Smooth muscle cell of the brain vasculature (primary cell): Measurements from ENCODE around the gene SEC24D.

ENCODE experiments used
- DNase-seq: peaks from one replicate; pipeline ENCODE4 v3.0.0-alpha.2; 2012; ENCODE audit warnings: low read depth, low spot score

The SEC24D gene

DNA sequence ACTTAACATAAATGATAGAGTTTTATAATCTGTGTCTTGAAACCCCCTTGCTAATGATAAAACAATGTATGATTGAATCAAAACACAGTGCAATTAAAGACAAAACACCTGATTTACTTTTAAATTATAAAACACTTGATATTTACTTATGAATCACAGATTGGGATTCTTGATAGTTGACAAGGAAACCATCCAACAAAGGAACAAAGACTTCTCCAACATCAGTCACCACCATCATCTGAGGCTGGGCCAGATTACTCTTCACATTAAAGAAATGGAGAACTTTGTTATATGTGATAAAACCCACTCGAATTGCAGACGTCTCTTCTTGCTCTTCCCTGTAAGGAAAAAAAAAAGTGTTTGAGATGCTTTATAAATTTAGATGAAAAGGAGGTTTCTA lies 83.4 kb downstream of the SEC24D start:
- no peak for DNase-seq

DNA sequence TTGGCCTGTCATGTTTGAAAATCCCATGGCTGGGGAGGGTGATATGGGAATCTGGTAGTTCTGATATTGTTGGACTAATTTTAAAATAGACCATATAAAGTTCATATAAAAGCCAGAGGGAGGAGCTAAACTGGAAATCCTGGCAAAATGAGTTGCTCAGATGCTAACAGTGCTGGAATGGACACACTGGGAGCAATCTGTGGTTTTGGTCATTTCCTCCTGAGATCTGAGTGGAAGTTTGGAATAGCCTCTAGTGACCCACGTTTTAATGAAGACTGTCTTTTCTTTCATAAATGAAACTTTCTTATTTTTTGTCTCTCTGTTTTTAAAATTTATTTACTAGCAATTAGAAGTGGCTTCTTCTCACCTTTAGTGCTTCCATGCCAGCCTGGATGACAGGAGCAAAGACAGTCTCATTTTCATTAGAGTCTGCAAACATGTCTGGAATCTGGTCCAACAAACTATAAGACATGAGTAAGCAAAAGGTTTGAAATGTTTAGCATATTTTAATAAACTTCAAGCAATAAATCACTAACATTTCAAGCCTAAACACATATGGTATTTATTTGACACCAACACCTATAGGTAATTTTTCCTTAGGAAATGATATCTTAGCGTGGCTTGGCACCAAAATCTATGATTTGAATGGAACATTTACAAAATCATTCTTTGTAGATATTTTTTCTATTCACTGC lies 84.2 kb downstream of the SEC24D start:
- no peak for DNase-seq

DNA sequence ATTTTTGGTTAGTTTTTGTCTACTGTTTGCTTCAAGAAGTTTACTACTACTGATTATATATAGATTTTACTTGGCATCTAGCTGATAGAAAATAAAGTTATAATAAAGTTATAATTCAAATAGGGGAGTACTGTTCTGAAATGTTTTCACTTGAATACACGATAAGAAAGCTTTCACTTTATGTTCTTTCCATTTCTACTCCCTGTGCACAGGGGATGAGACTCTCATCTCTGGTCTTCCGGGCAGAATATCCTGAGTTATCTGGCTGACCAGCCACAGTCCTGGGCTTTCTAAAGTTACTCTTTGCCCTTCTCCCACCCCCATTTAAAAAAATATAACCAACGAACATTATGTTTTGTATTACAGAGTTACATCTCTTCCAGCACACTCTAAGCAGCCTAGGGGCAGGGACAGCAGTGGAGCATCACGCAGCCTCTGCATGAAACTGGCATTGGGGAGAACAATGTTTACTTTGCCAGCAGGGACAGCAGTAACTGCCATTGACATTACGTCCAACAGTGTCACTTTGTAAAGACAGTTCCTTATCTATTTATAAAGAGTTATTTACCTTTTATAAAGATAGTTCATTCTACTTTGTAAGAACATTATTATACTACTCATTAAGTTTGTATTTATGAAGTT lies 86.5 kb downstream of the SEC24D start:
- no peak for DNase-seq

DNA sequence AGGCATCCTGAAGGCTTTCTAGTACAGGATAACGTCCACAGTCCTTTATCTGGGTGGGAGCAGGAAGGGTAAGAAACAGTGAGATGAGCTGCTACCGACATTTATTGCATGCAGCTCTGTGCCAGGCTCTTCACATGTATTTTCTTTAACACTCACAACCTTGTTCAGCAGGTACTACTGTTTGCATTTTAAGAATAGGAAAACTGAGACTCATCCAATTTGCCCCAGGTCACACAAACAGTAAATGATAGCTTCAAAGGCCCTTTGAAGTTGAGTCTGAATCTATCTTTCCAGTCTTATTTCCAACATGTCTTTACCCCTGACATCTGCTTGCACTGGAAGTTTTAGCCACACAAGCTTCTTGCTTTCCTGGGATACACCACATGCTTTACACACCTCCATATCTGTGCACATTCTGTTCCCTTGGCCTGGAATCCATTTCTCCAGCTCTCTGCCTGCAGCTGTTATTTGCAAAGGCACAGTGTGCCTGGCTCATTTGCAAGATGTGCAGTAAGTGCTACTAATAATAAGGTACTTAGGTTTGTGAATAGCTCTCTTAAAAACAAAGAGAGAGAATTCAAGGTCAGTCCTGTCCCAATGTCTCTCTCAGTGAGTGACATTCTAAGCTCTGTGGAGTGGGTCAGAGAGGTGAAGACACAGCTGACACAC lies 89.5 kb downstream of the SEC24D start:
- no peak for DNase-seq

DNA sequence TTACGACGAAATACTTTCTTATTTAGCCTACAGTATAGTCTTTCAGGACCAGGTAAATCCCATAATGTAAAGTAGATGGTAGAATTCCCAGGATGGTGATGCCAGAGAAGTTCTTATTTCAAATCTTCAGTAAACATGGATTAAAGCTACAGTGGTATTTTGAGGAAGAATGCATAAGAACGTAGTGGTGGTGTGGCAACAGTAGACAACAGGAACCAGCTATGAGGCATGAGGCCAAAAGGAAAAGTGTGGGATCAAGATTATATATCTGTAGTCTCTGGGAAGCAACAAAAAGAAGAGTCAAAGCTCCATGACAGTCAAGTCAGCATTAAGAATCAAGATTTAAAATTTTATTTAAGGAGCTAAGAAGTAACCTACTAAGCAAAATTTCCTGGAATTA lies 90.6 kb downstream of the SEC24D start:
- no peak for DNase-seq

DNA sequence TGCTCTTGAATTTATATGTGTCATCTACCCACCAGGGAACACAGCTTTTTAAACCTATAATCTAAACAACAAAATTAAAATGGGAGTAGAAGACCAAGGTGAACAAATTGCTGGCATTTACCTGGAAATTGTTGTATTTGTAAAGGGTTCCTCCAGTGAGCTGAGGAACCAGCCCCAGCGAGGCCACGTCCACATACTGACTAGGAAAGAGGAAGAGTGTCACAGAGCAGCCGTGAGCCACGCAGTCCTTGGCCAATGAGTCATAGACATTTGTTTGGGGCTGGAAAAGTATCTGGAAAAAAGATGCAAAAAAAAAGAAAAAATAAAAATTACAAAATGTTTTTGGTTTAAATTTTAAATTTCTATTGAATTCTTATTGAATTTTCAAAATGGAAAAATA lies 92.1 kb downstream of the SEC24D start:
- DNase-seq, result no peak

DNA sequence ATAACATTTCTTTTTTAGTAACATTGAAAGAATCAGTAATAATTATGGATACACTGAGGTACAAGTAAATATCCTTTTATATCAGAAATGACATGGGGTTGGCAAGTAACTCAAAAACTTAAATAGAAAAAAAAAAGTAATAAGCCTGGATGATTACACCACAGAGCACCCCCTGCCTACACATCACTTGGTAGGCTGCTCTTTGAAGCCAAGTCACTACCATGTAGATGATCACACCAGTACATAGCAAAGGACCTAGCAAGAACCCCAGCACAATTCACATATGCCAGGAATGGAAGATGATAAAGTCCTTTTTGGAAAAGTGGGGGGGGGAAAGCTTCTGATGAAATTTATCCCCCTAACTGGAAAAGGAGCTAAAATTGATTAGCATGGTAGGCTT lies 93.9 kb downstream of the SEC24D start:
- no peak for DNase-seq

DNA sequence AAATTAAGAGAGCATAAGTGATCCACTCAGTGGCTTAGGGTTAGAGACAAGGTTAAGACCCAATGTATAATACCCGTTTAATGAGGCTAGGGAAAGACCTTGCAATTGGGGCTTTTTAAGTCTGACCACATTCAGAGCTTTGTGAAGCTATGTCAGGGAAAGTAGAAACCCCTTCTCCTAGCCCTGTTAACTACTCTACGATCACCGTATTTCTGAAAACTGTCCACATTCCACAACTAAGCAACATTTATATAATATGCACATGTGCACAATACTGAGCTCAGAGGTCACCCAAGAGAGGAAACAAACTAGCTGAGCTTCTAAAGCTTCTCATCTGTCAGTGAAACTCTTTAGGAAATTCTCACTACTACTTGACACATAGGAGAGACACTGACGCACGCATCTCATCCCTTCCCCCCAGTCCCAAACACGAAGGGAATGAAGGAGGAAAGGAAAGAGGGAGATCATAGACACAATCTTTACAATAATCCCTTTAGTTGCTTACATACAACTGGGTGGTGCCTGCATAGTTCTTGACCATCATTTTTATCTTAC lies 94.5 kb downstream of the SEC24D start:
- DNase-seq, result no peak

DNA sequence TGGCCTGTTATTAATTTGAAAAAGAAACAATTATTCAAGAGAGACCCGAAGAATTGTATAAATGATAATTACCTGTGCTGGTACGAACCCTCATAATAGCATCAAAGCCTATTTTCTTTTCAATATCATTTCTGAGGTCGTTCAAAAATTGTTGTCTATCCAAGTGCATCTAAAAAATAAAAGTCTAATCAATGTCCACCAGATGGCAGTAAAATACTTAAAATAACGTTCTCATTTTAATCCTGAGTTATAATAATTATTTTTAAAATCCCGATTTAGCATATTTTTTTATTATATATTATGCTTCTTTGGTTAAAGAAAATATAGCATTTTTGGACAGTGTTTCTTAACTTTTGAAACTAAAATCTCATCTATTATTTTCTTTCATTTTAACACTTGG lies 95.1 kb downstream of the SEC24D start:
- DNase-seq, result no peak

DNA sequence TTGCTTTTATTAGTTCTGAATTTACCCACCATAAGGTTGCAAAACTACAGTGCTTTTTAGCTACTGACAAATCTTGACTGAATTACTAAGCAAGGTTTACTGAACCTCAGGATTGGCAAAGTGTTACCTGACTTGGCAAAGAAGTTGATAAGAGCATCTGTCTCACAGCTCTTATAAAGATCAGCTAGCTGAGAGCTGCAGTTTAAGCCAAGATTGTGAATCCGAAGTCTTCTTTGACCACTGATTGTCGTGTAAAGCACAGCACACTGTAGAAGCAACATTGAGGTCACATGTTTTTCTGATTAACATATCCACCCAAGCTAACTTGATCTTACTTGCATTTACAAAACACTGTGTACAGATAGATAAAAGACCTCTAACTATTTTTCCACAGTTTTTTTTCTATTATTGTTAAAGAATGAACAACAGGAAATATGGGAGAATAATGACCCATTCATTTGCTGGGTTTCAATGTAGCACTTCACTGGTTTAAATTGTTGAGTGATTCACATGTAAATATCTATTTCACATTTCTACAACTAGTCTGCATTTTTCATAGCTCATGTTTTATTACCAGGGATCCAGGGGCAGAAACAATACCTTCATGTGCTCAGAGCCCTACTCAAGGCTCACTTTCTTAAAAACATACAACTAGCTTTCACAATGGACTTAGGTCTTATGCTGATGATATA lies 96.8 kb downstream of the SEC24D start:
- DNase-seq, result no peak

DNA sequence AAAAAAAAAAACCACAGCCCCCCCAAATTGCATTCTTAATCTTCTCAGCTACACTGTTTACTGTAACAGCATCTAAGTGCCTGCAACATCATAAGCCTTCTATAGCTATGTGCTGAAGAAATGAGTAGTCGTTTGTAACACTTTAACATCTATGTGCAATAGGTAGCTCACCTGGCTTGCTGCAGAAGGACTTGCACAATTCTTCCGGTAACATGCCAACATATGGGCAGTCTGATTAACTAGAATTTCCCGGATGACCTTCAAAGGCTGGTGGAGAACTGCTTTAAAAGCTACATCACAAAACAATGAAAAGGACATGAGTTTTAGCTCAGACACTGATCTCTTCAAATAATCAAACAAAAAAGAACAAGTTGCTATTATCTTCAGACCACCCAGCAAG lies 97.8 kb downstream of the SEC24D start:
- no peak for DNase-seq

DNA sequence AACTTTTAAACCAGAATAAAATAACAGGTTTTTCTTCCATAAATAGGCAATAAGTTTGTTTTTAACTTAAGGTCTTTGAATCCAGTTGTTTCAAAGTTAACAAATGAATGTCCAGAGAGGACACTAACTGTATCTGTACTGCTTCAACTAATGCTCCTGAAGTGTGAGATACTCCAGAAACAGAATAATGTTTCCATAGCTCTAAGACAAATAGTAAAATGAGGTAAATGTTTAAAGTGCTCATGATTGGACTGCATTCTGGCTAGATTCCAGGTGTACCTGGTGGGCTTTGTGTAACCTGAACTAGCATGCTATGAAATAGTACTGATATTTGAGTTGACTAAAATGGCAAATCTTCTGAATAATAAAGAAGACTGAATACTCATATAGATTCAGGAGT lies 99.0 kb downstream of the SEC24D start:
- DNase-seq, result no peak

DNA sequence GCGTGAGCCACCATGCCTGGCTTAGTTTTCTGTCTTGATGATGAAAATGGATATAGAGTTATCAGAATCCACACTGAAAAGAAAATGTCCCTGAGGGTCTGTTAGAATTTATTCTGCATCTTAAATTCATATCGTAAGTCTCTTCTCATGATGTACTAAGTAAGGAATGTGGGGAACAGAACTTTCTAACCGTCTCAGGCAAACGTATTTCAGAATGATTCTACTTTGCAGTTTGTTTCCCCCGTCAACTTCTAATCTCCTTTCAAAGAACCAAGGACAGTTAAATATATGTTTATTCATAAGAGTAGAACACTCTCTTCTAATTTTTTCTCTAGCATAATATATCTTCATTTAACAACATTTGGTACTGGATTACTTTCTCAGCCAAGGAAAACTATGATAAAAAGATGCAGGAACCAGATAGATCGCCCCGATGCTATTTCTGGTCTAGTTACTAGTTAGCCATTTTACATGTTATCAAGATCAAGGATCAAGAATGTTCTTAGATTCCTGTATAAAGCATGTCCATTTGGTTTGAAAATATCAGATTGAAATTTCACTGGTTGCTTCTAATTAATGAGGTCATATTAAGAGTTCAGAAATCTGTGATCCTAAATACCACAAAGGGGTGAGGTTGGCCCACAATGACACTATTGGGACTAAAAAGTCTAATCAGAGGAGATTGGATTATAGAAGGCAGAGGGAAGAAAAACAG lies 101.3 kb downstream of the SEC24D start:
- DNase-seq, result no peak

DNA sequence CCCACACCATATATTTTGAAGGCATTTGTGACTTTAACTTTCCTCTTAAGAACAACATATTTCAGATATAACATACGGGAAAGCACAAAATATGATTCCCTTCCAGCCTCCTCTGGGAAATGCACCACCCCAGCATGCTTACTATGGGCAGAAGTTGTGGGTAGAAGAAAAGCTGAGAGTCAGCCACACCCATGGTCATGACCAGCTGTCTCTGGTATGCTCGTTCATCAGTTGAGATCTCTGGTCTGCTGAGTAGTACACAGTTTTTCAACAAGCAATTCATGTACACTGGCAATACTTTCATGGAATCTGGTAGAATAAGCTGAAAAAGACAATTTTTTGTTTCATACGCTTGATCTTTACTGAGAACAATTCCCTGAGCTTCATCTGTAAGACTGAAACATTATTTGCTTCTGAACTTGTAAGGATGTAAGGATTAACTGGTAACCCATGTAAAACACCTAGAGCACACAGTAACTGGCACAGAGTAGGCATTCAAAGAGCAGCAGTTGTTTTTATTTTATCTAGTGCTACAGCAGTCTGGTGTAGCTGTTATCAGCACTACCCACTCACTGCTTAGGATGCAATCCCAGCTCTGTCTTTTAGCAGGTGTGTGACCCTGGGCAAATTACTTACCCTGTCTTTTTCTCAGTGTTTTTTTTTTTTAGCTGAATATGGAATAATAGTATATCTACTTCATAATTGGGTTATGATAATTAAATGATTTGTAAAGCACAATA lies 103.2 kb downstream of the SEC24D start:
- no peak for DNase-seq

DNA sequence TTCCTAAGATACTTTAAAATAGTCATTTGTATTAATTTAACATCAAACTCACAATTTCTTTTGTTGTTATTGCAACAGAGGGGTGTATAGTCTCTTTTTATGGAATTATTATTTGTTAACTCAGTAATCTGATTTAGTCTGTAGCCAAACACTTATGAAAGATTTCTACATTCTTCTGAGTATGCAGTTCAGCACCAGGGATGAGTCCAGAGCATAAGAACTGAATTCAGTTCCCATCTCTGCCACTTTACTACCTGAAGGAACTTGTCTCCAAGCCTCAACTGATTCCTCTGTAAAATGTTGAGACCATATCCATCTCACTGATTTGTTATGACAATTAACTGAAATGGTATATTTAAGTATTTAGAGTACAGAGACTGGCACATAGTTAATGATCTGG lies 105.2 kb downstream of the SEC24D start:
- no peak for DNase-seq

DNA sequence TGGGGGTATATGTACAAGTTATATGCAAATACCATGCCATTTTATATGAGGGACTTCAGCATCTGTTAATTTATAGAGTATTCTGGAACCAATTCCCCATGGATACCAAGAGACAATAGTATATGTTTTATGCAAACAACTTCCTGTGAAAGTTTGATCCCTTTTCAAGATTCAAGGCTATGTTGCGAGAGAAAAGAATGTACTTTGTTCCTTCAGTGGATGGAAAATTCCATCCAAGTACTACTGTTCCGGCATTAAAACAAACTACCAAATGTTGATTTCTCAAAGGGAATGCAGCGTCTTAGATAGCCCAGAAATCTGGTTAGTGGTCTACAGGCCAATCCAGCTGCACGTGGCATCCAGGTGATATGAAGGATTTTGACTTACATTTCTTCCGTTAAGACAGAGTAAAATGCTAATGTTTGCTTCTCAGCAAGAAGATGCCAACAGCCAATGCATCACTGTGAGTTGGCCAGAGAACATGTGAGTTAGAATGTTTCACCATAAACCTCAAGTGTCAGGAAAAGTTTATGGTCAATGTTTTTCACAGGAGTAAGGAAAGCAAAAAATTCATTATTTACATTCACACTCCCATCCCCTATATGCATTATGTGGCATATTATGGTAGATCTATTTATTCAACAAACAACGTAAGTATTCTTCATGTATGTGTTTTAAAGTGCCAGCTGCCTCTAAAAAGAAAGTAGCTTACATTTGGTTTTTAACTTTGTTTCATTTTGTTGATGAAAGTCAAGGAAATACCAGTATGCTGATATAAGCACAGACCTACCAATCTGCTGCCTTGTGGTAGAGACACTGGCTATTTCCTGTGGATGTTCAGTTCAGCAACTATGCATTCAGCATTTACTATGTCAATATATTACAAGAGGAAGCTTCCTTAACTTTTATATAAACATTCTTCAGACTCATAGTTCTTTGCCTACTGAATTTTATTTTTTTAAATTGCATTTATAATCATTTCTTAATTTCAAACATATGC lies 106.3 kb downstream of the SEC24D start:
- DNase-seq, result peak; percentile 23

DNA sequence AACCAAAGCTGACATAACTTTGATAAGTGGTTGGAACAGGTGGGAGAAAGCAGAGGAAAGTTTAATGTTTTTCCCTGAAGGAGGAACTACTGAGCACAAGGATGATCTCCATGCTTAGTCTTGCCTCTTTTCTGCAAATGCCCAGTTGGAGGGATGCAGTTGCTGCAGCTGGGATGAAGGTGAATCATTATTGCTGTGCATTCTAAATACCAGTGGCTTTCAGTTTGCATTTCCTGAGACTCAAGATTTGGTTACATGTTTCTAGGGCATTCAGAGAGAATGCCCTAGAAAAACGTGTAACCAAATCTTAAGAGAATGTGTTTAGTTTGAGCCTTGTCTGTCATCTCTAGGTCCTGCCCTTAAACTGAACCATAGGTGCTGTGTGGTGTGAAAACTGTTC lies 108.6 kb downstream of the SEC24D start:
- no peak for DNase-seq

DNA sequence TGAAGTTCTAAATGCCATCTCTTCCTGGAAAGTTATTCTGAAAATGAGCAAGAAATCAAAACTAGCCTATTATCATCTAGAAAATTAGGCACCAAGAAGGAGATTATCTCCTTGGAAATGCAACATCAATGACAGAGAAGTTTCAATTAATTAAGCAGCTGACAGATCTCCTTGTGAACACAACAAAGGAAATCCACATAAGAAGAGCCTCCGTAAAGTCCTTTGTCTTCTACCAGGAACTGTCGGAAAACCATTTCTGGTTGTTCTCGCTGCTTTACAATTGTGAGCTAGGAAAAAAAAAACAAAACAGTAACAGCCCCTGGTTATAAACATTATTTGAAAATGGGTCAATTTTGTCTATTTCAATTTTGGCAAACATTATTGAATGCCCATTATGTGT lies 112.6 kb downstream of the SEC24D start:
- no peak for DNase-seq

DNA sequence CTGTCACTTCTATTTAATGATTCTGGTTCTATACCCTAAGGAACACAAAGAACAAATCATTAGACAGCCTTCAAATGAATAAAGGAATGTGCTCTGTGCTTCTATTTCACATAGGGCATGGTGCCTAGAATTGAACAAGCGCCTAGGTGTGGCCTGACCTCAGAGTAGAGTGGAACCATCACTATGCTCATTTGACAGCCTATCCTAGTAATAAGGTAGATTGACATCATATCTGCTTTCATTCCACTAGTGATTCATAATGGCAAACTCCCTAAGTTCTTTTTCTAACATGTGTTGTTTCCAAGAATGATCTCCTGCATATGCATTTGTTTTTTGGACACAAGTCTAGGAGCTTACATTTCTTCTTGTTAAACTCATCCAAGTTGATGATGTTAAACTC lies 114.2 kb downstream of the SEC24D start:
- no peak for DNase-seq
